H1 (cell line): ENCODE results near the gene CDKN3. TPM values are rescaled to one million over a fixed set of nuclear protein-coding genes. Genes with fewer than 3 reads are reported as not detected.

ENCODE experiments used
- CTCF ChIA-PET: fragments of 300-600 bp; sonication (Branson Sonifier 250); formaldehyde crosslinking; loops from one replicate; lab custom pipeline; 2021; ENCODE audit not compliant: partially characterized antibody; lab: Charles Lee
- POLR2A ChIA-PET: fragments of 300-600 bp; sonication (Branson Sonifier 250); formaldehyde crosslinking; loops from one replicate; lab custom pipeline; 2021; ENCODE audit warnings: inconsistent platforms; ENCODE audit not compliant: partially characterized antibody; lab: Charles Lee
- DNase-seq, 2 experiments: peaks; one replicate each; pipeline versions ENCODE4 v3.0.0 to v3.0.0-alpha.2; 2010 to 2022; ENCODE audit warnings: low spot score in 2 of 2, low read depth in 1 of 2, mixed read lengths in 1 of 2
- FAIRE-seq: peaks from 2 replicates; lab custom pipeline; 2011; peaks lifted over from hg19 to GRCh38; lab: Jason Lieb, UNC
- H2AFZ ChIP-seq: 2 replicates; pipeline ENCODE4 v1.8.1; 2012; ENCODE audit warnings: low read length, inconsistent platforms
- H2AK5ac ChIP-seq: 2 replicates; pipeline ENCODE4 v1.6.1; 2013; ENCODE audit warnings: low read depth, low read length
- H2BK120ac ChIP-seq: replicated peaks from 2 replicates; pipeline ENCODE3; 2013; ENCODE audit warnings: low read depth, low read length, inconsistent platforms
- H2BK12ac ChIP-seq: 2 replicates; pipeline ENCODE4 v1.6.1; 2013; ENCODE audit warnings: low read depth, low read length
- H2BK15ac ChIP-seq: 2 replicates; pipeline ENCODE4 v1.6.1; 2013; ENCODE audit warnings: low read length
- H2BK20ac ChIP-seq: 2 replicates; pipeline ENCODE4 v1.6.1; 2013; ENCODE audit warnings: low read length
- H2BK5ac ChIP-seq: 2 replicates; pipeline ENCODE4 v1.6.1; 2013; ENCODE audit warnings: low read depth, low read length
- H3K14ac ChIP-seq: 2 replicates; pipeline ENCODE4 v1.6.1; 2013; ENCODE audit warnings: inconsistent platforms; ENCODE audit not compliant: insufficient read length
- H3K18ac ChIP-seq: 2 replicates; pipeline ENCODE4 v1.6.1; 2013; ENCODE audit warnings: low read length; ENCODE audit errors: extremely low read depth
- H3K23ac ChIP-seq: 2 replicates; pipeline ENCODE4 v1.6.1; 2013; ENCODE audit warnings: inconsistent platforms; ENCODE audit not compliant: insufficient read length
- H3K23me2 ChIP-seq: 2 replicates; pipeline ENCODE4 v1.6.1; 2013; ENCODE audit warnings: low read depth, low read length
- H3K27ac ChIP-seq: 2 replicates; pipeline ENCODE4 v1.6.1; 2011; ENCODE audit warnings: low read depth, low read length, inconsistent platforms
- H3K27me3 ChIP-seq, 4 experiments: replicated peaks in 1 of 4; 1 replicate in 1 of 4; 2 replicates in 3 of 4; pipeline versions ENCODE4 v1.6.1 to v1.8.1; 2011 to 2013; ENCODE audit warnings: low read length in 3 of 4, mild to moderate bottlenecking in 3 of 4, inconsistent platforms in 2 of 4, mixed read lengths in 2 of 4, moderate library complexity in 1 of 4; ENCODE audit not compliant: control insufficient read depth in 3 of 4, insufficient read depth in 3 of 4; ENCODE audit errors: extremely low read depth in 1 of 4
- H3K36me3 ChIP-seq, 4 experiments: 2 replicates each; pipeline versions ENCODE4 v1.6.1 to v1.8.1; 2011 to 2013; ENCODE audit warnings: mild to moderate bottlenecking in 4 of 4, low read length in 3 of 4, moderate library complexity in 2 of 4, control low read depth in 1 of 4, inconsistent platforms in 1 of 4; ENCODE audit not compliant: insufficient read depth in 4 of 4, control insufficient read depth in 2 of 4
- H3K4ac ChIP-seq: replicated peaks from 2 replicates; pipeline ENCODE3; 2013; ENCODE audit warnings: low read length, low read depth, mixed read lengths, inconsistent platforms; ENCODE audit not compliant: insufficient read length
- H3K4me1 ChIP-seq, 4 experiments: replicated peaks in 1 of 4; 1 replicate in 1 of 4; 2 replicates in 3 of 4; pipeline versions ENCODE4 v1.6.1 to v1.8.1; 2011 to 2013; ENCODE audit warnings: low read length in 3 of 4, inconsistent platforms in 2 of 4, mixed read lengths in 1 of 4; ENCODE audit not compliant: insufficient read depth in 4 of 4, control insufficient read depth in 3 of 4
- H3K4me2 ChIP-seq, 2 experiments: 2 replicates each; pipeline versions ENCODE4 v1.6.1 to v1.8.1; 2011 to 2013; ENCODE audit warnings: low read depth in 2 of 2, low read length in 2 of 2, control low read depth in 1 of 2, inconsistent platforms in 1 of 2, mild to moderate bottlenecking in 1 of 2; ENCODE audit not compliant: insufficient read depth in 1 of 2
- H3K4me3 ChIP-seq, 4 experiments: fragments of 200-600, 300-600 bp in 1 of 4; sonication (generic), shearing (Covaris generic), sonication (Bioruptor Twin) in 1 of 4; 2 replicates each; pipeline versions ENCODE4 v1.5.1 to v1.8.1; 2011 to 2016; ENCODE audit warnings: low read length in 4 of 4, low read depth in 3 of 4, control low read depth in 2 of 4, inconsistent platforms in 2 of 4, mild to moderate bottlenecking in 2 of 4, mixed read lengths in 1 of 4, moderate library complexity in 1 of 4; ENCODE audit not compliant: insufficient read depth in 2 of 4; ENCODE audit errors: extremely low read depth in 1 of 4
- H3K56ac ChIP-seq: replicated peaks from 2 replicates; pipeline ENCODE3; 2013; ENCODE audit warnings: low read depth, mild to moderate bottlenecking, mixed read lengths, low read length, inconsistent platforms; ENCODE audit not compliant: insufficient read length
- H3K79me1 ChIP-seq: 2 replicates; pipeline ENCODE4 v1.6.1; 2013; ENCODE audit warnings: low read depth, low read length, control low read depth
- H3K79me2 ChIP-seq, 2 experiments: 2 replicates each; pipeline versions ENCODE4 v1.6.1 to v1.8.1; 2012 to 2013; ENCODE audit warnings: low read length in 2 of 2, mild to moderate bottlenecking in 2 of 2, inconsistent platforms in 1 of 2; ENCODE audit not compliant: insufficient read depth in 2 of 2, control insufficient read depth in 1 of 2
- H3K9ac ChIP-seq, 4 experiments: replicated peaks in 1 of 4; 1 replicate in 1 of 4; 2 replicates in 3 of 4; pipeline versions ENCODE4 v1.6.1 to v1.8.1; 2011 to 2013; ENCODE audit warnings: low read depth in 3 of 4, low read length in 3 of 4, control low read depth in 2 of 4, mild to moderate bottlenecking in 2 of 4, moderate library complexity in 2 of 4, inconsistent platforms in 1 of 4; ENCODE audit errors: extremely low read depth in 1 of 4
- H3K9me3 ChIP-seq, 2 experiments: 2 replicates each; pipeline versions ENCODE4 v1.6.1 to v1.8.1; 2012 to 2013; ENCODE audit warnings: mild to moderate bottlenecking in 2 of 2, moderate library complexity in 2 of 2, control low read depth in 1 of 2, inconsistent platforms in 1 of 2, low read depth in 1 of 2, low read length in 1 of 2, mixed read lengths in 1 of 2; ENCODE audit not compliant: insufficient read depth in 2 of 2
- H4K20me1 ChIP-seq, 2 experiments: replicated peaks in 1 of 2; 2 replicates each; pipeline versions ENCODE3 to v1.8.1; 2011 to 2013; ENCODE audit warnings: inconsistent platforms in 2 of 2, low read length in 2 of 2, mild to moderate bottlenecking in 1 of 2; ENCODE audit not compliant: insufficient read depth in 2 of 2, control insufficient read depth in 1 of 2
- H4K5ac ChIP-seq: 2 replicates; pipeline ENCODE4 v1.6.1; 2013; ENCODE audit warnings: low read length, low read depth, mixed read lengths, inconsistent platforms; ENCODE audit not compliant: insufficient read length
- H4K8ac ChIP-seq: 2 replicates; pipeline ENCODE4 v1.8.0; 2013; ENCODE audit warnings: mild to moderate bottlenecking, moderate library complexity, low read length, inconsistent platforms; ENCODE audit not compliant: insufficient read depth; ENCODE audit errors: extremely low read depth
- H4K91ac ChIP-seq: replicated peaks from 2 replicates; pipeline ENCODE3; 2013; ENCODE audit warnings: low read length, mixed read lengths, inconsistent platforms; ENCODE audit not compliant: insufficient read length
- CBX5 ChIP-seq: fragments of 300-800, 300-1000 bp; sonication (generic); IDR thresholded peaks from 2 replicates; pipeline ENCODE4 v1.7.1; 2016; ENCODE audit warnings: antibody characterized with exemption, low read length, low read depth
- POLR2AphosphoS5 ChIP-seq: IDR thresholded peaks from 2 replicates; pipeline ENCODE4 v1.6.1; 2011; ENCODE audit warnings: low read depth, low read length
- ZNF274 ChIP-seq: IDR thresholded peaks from 2 replicates; pipeline ENCODE4 v1.7.0; 2012; ENCODE audit warnings: low read length, borderline replicate concordance; ENCODE audit errors: extremely low read depth
- WGBS, 2 experiments: shearing (Covaris generic) in 1 of 2; methylation state at CpG; one replicate each; pipeline versions ENCODE4 v1.1.6 to v1.1.7; 2013 to 2015; ENCODE audit warnings: low lambda C conversion rate in 2 of 2, mixed read lengths in 2 of 2, inconsistent platforms in 1 of 2, low coverage in 1 of 2, missing lambda C conversion rate in 1 of 2; ENCODE audit not compliant: insufficient replicate concordance in 2 of 2, insufficient coverage in 1 of 2, insufficient read length in 1 of 2; ENCODE audit errors: extremely low coverage in 1 of 2, missing lambda C conversion rate in 1 of 2; 5-methylcytosine and 5-hydroxymethylcytosine counted together
- polyA plus RNA-seq, 7 experiments: library from polyadenylated mRNA; depleted of rRNA in 3 of 7; stranded (reverse) in 5 of 7; unstranded in 2 of 7; fragments of >200 nt in 5 of 7; fragments of 200-250 nt in 2 of 7; gene quantifications; 1 replicate in 5 of 7; 2 replicates in 1 of 7; 4 replicates in 1 of 7; pipeline versions ENCODE4 v1.2.1 to v1.2.3, GENCODE V29; 2011 to 2013; ENCODE audit warnings: missing spikeins in 2 of 7, mixed read lengths in 2 of 7
- total RNA-seq: library from RNA; stranded (reverse); fragmentation: NEBNext Ultra II Directional; extraction: Animal tissue kit (Norgen Biotek cat#: 25700); gene quantifications from 2 replicates; pipeline ENCODE4 v1.2.1, GENCODE V29; 2021

CDKN3 gene
- total and polyA plus RNA-seq, 2 of the 8 experiments (the other 6 are each of a cell fraction or from before 2014, with no cell fraction given), result 43.5 to 48.3 TPM

GRCh38 chr14:54368291-54368690 is 28.5 kb upstream of the CDKN3 start:
- 73% methylated on average over 4 of the region's 4 CpGs; no CpG with 5 or more reads in 1 of the 2 experiments for WGBS, 2 experiments
- Histone ChIP-seq H3K14ac (no peak overlapping the region), H3K9me3 (no peaks in the 10 kb centered on the region), H3K9ac (no peak overlapping the region), H3K56ac (no peak overlapping the region), H2BK12ac (no peak overlapping the region), H3K27me3 (no peaks in the 10 kb centered on the region; a peak in 1 of 7 replicates), H3K23ac (no peak overlapping the region), H4K91ac (no peak overlapping the region), H3K18ac (no peak overlapping the region), H2BK15ac (no peak overlapping the region), H3K27ac (no peak overlapping the region), H4K20me1 (no peaks in the 10 kb centered on the region), H2BK120ac (no peak overlapping the region), H4K5ac (no peak overlapping the region), H3K79me2 (no peaks in the 10 kb centered on the region), H3K4me1 (peaks cover 9 to 20% (median 12%) of the 10 kb centered on the region in 4 experiments; a peak in 6 of 7 replicates), H2AK5ac (no peak overlapping the region), H3K79me1 (no peaks in the 10 kb centered on the region), H3K4me2 (no peak overlapping the region), H2BK20ac (no peak overlapping the region), H3K36me3 (no peaks in the 10 kb centered on the region), H3K4me3 (no peak overlapping the region), H2AFZ (no peak overlapping the region), H3K4ac (no peak overlapping the region), H3K23me2 (no peaks in the 10 kb centered on the region; the same call in 1 of the 2 replicates), H4K8ac (no peak overlapping the region), H2BK5ac (no peak overlapping the region)
- ChIA-PET POLR2A (interaction anchor here (1.5 to 3.2 kb wide), 3 partner anchors 8 to 72 kb away, joined by 5 to 25 read pairs (median 9); no protein-coding TSS in a partner anchor), CTCF (interaction anchor here (0.9 to 3.7 kb wide), 10 partner anchors 18 to 74 kb away, joined by 3 to 26 read pairs (median 6); no protein-coding TSS in a partner anchor)
- DNase-seq, result no peak
- no peak for FAIRE-seq
- TF ChIP-seq ZNF274 (no peak), CBX5 (no peak), POLR2AphosphoS5 (no peak)
